Measurements from ENCODE around the gene PNMA8B.

The PNMA8B gene

DNA sequence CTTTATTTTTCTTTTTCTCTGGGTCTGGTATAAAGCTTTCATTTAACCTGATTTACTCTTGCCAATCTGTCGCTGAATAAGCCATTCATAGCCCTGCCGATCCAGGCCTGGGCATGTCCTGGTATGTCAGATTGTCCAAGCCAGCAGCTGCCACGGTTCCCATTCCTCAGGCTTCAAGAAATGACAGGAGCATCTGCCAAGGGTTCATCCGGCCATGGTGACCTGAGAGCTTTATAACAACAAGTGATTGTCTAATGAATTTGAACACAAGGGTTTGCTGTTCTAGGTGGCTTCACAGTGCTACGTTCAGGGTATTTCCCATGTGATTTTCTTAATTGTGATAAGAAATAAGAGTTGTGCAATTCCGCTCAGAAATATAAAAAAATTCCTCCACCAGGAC lies 44.3 kb downstream of the PNMA8B start:
- DNase-seq = no peak

DNA sequence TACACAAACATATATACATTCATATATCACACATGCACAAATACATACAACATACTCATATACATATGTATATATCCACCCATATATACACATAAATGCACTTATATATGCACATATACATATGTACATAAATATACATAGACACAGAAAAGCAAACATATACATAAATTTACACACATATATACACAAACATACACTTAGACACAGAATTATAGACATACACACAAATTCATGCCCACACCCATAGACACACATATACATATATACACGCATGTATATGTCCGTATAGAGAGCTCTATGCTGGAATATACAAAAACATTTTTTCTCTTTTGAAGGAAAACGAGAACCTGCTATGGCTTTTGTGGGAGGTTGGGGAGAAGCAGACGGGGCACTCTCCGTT lies 44.9 kb downstream of the PNMA8B start:
- DNase-seq = no peak

DNA sequence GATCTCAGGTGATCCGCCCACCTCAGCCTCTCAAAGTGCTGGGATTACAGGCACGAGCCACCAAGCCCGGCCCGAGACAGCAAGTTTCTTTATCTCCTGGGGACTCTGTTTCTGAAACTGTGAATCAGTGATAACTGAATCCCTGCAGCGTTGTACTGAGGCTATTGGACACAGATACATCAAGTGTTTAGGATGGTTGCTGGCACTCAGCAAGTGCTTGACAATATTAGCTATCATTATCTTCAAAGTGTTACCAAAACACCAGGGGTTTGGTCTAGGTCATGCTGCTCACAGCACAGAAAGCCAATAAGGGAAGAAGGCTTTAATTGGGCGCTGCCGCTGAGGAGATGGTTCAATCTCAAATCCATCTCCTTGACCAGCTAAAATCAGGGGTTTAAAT lies 46.4 kb downstream of the PNMA8B start:
- no peak for DNase-seq

DNA sequence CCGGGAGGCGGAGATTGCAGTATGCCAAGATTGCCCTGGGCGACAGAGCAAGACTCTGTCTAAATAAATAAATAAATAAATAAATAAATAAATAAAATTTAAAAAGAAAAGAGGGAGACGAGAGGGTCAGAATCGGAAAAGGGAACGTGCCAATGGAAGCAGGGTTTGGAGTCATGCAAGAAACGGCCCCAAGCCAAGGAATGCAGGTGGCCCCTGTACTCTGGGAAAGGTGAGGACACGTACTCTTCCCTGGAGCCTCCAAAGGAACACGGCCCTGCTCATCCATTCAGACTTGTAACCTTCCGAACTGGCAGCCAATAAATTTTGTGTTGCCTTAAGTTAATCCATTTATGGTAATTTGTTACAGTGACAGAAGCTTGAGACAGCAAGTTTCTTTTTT lies 47.1 kb downstream of the PNMA8B start:
- no peak for DNase-seq

DNA sequence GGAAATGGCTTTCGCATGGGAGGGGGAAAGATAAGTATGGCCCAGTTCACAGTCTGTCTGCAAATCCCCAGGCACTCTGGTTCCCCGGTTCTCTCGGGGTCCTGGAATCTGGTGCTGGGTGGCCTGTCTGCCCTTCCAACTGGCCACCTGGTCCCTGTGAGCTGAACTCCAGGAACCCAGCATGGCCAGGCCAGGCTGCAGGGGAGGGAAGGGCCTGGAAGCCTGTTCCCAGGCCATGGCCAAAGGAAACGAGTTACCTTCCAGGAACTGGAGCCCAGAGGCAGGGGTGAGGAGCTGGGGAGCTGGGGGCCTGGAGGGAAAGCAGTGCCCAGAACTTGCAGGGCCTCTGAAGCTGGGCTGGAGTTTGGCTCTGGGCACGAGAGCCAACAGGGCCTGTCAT lies 47.8 kb downstream of the PNMA8B start:
- DNase-seq = no peak

DNA sequence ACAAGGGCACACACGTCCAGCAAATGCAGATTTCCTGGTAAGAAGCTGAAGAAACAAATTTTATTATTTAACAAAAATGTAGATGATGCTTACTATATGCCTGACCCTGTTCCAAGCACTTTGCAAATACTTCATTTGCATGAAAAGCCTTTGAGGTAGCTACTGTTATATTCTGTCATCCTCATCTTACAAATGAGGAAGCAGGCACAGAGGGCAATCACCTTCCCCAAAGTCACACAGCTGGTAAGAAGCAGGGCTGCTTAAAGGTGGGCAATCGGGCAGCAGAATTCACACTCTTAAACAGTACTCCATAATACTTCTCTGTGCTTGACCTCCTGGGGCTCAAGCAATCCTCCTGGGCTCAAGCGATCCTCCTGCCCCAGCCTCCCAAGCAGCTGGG lies 48.7 kb downstream of the PNMA8B start:
- DNase-seq = no peak

DNA sequence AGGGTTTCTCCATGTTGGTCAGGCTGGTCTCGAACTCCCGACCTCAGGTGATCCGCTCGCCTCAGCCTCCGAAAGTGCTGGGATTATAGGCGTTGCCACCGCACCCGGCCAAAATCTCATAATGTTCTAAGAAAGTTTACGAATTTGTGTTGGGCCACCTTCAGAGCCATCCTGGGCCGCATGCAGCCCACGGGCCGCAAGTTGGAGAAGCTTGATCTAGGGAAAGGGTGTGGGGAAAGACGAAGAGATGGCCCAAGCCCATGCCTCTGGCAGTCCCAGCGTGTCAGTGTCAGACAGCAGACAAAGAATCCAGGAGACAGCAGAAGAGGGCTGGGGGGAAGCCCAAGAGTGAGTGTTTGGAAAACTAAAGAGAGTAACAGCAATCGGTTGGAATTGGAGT lies 49.6 kb downstream of the PNMA8B start:
- DNase-seq = no peak

DNA sequence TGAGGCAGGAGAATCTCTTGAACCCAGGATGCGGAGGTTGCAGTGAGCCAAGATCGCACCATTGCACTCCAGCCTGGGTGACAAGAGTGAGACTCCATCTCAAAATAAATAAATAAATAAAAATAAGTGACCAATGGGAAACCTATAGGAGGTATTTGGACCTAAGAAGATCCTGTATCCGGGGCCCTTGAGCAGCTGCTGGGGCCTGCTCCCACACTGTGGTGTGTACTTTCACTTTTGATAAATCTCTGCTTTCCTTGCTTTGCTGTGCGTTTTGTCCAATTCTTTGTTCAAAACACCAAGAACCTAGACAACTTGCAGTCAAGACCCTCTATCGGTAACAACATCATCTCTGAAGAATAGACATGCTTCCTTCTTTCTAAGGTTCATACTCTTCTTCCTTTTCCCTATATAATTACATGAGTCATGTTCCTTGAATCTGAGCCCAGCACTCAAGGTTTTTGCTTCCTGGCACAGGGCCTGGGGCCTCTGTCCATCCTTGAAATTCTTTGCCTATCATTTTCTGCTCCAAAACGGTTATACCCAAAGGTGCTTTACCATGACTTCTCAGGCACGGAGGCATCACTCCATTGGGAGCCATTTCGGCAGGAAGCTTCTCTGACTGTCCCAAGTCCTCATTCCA lies 52.7 kb downstream of the PNMA8B start:
- no peak for DNase-seq

DNA sequence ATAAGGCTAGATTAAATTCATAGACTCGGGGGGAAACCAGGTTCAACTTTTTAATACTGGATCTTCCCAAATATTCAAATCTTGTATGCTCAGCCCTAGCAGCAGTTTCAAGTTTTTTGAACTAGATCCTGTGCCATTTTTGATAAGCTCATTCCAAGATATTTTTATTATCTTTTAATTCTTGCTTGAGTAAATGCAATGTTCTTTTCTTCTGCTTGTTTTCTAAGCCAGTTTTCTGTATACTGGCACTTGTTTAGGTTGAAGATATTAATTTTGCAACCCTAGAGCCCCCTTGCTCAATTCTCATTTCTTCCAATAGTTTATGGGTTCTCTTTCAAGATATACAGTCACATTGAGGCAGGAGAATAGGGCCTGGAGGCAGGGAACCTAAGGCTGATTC lies 53.8 kb downstream of the PNMA8B start:
- DNase-seq = no peak
